Left renal pelvis (tissue), 4 donors: ENCODE data around the gene HERC2. TPM values are rescaled to one million over a fixed set of nuclear protein-coding genes. Genes with fewer than 3 reads are reported as not detected.
"Not testable (repeated sequence)": the region's sequence is repeated elsewhere in the genome, so short reads cannot be mapped to it uniquely, and the experiment has no call there.

ENCODE experiments used
- DNase-seq, 4 donors: peaks; one replicate each; pipeline ENCODE4 v3.0.0-alpha.2; 2013; ENCODE audit warnings: low read depth in 4 of 4, low spot score in 3 of 4
- polyA plus RNA-seq, 4 donors: library from polyadenylated mRNA; unstranded; fragments of 120-200 nt; gene quantifications; one replicate each; pipeline ENCODE4 v1.2.1, GENCODE V29; 2013; ENCODE audit not compliant: insufficient read length in 4 of 4

The HERC2 gene
- polyA plus RNA-seq, 4 donors, result 36.8 to 60.4 (median 45.5) TPM

GRCh38 chr15:28231336-28231735 lies 90.6 kb downstream of the HERC2 start:
- not testable (repeated sequence) for DNase-seq

GRCh38 chr15:28228990-28229640 lies 92.9 kb downstream of the HERC2 start:
- DNase-seq, result not testable (repeated sequence)

GRCh38 chr15:28228096-28228495 lies 93.9 kb downstream of the HERC2 start:
- no peak for DNase-seq

GRCh38 chr15:28227303-28227702 lies 94.7 kb downstream of the HERC2 start:
- not testable (repeated sequence) for DNase-seq

GRCh38 chr15:28222612-28223011 lies 99.4 kb downstream of the HERC2 start:
- DNase-seq, result not testable (repeated sequence)

- DNase-seq, result not testable (repeated sequence)
Measured at GRCh38 chr15:28221696-28222095, 100.3 kb downstream of the HERC2 start.

GRCh38 chr15:28219116-28219515 lies 102.9 kb downstream of the HERC2 start:
- no peak for DNase-seq

- not testable (repeated sequence) for DNase-seq
Measured at GRCh38 chr15:28216946-28217546, 104.9 kb downstream of the HERC2 start.

GRCh38 chr15:28215521-28215920 lies 106.5 kb downstream of the HERC2 start:
- not testable (repeated sequence) for DNase-seq

GRCh38 chr15:28214006-28214790 lies 107.8 kb downstream of the HERC2 start:
- not testable (repeated sequence) for DNase-seq

- DNase-seq, result not testable (repeated sequence)
Measured at GRCh38 chr15:28213393-28213792, 108.6 kb downstream of the HERC2 start.

GRCh38 chr15:28208583-28208982 lies 113.4 kb downstream of the HERC2 start:
- no peak for DNase-seq

- DNase-seq, result not testable (repeated sequence)
Measured at GRCh38 chr15:28205640-28206039, 116.3 kb downstream of the HERC2 start.

GRCh38 chr15:28203055-28203828 lies 118.7 kb downstream of the HERC2 start:
- not testable (repeated sequence) for DNase-seq

GRCh38 chr15:28202124-28202523 lies 119.9 kb downstream of the HERC2 start:
- not testable (repeated sequence) for DNase-seq

- not testable (repeated sequence) for DNase-seq
Measured at GRCh38 chr15:28198215-28198614, 123.8 kb downstream of the HERC2 start.

- not testable (repeated sequence) for DNase-seq
Measured at GRCh38 chr15:28197694-28198093, 124.3 kb downstream of the HERC2 start.

- DNase-seq, result not testable (repeated sequence)
Measured at GRCh38 chr15:28196581-28196980, 125.4 kb downstream of the HERC2 start.

- DNase-seq, result no peak
Measured at GRCh38 chr15:28192772-28193171, 129.2 kb downstream of the HERC2 start.

- peak; percentile 43 to 67 (median 54) for DNase-seq
Measured at GRCh38 chr15:28191832-28192231, 130.1 kb downstream of the HERC2 start.
